OCI-LY3 (cell line): ENCODE measurements around the gene KLHL13.

Source experiments
- H2AFZ ChIP-seq: fragments of 200-600, 300-600 bp; shearing (Covaris generic); 2 replicates; pipeline ENCODE4 v1.6.0; 2014; ENCODE audit warnings: antibody characterized with exemption, low read depth, low read length
- H3K27ac ChIP-seq: fragments of 200-600, 300-600 bp; sonication (generic); 2 replicates; pipeline ENCODE4 v1.5.1; 2014; ENCODE audit warnings: mild to moderate bottlenecking, low read length, moderate library complexity, mixed read lengths
- H3K27me3 ChIP-seq: fragments of 200-600, 300-600 bp; sonication (generic); 2 replicates; pipeline ENCODE4 v1.6.1; 2014; ENCODE audit warnings: low read depth, low read length, mixed read lengths
- H3K36me3 ChIP-seq: fragments of 200-600, 300-600 bp; sonication (generic); replicated peaks from 2 replicates; pipeline ENCODE3; 2014; ENCODE audit warnings: low read depth, low read length, mixed read lengths
- H3K4me1 ChIP-seq: fragments of 300-600, 200-600 bp; sonication (generic); 2 replicates; pipeline ENCODE4 v1.6.1; 2014; ENCODE audit warnings: low read length, mixed read lengths
- H3K4me2 ChIP-seq: fragments of 200-600, 300-600 bp; sonication (generic); 2 replicates; pipeline ENCODE4 v1.6.1; 2014; ENCODE audit warnings: low read length, mixed read lengths
- H3K4me3 ChIP-seq: fragments of 300-600, 200-600 bp; sonication (generic); 2 replicates; pipeline ENCODE4 v1.5.1; 2014; ENCODE audit warnings: antibody characterized with exemption, mild to moderate bottlenecking, low read length, moderate library complexity
- H3K79me2 ChIP-seq: fragments of 300-600, 200-600 bp; shearing (Covaris generic); 2 replicates; pipeline ENCODE4 v1.6.1; 2014; ENCODE audit warnings: mild to moderate bottlenecking, low read length, mixed read lengths
- H3K9ac ChIP-seq: fragments of 300-600, 200-600 bp; shearing (Covaris generic); 2 replicates; pipeline ENCODE4 v1.6.0; 2014; ENCODE audit warnings: mild to moderate bottlenecking, low read length, moderate library complexity
- H3K9me3 ChIP-seq: fragments of 200-600, 300-600 bp; shearing (Covaris generic); 2 replicates; pipeline ENCODE4 v1.6.1; 2014; ENCODE audit warnings: low read length, mixed read lengths; ENCODE audit not compliant: insufficient read depth
- H4K20me1 ChIP-seq: fragments of 200-600, 300-600 bp; sonication (generic); 2 replicates; pipeline ENCODE4 v1.6.1; 2016; ENCODE audit warnings: low read length, mixed read lengths; ENCODE audit not compliant: insufficient read depth
- EZH2phosphoT487 ChIP-seq: fragments of 200-600 bp; shearing (Covaris generic); IDR thresholded peaks from 2 replicates; pipeline ENCODE4 v1.6.1; 2018; ENCODE audit warnings: antibody characterized with exemption, mixed run types, low read depth
- TF ChIP-seq, protein P1 (sequence below): fragments of 200-600, 300-600 bp; sonication (generic); IDR thresholded peaks from 2 replicates; pipeline ENCODE4 v1.5.1; 2014; ENCODE audit warnings: antibody characterized with exemption, low read length, low read depth

Gene KLHL13

GRCh38 chrX:117977526-117977925, 139.1 kb downstream of the KLHL13 start:
- TF ChIP-seq, protein P1, sequence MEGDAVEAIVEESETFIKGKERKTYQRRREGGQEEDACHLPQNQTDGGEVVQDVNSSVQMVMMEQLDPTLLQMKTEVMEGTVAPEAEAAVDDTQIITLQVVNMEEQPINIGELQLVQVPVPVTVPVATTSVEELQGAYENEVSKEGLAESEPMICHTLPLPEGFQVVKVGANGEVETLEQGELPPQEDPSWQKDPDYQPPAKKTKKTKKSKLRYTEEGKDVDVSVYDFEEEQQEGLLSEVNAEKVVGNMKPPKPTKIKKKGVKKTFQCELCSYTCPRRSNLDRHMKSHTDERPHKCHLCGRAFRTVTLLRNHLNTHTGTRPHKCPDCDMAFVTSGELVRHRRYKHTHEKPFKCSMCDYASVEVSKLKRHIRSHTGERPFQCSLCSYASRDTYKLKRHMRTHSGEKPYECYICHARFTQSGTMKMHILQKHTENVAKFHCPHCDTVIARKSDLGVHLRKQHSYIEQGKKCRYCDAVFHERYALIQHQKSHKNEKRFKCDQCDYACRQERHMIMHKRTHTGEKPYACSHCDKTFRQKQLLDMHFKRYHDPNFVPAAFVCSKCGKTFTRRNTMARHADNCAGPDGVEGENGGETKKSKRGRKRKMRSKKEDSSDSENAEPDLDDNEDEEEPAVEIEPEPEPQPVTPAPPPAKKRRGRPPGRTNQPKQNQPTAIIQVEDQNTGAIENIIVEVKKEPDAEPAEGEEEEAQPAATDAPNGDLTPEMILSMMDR = no peak
- no peak for TF ChIP-seq EZH2phosphoT487
- Histone ChIP-seq H3K4me1 (no peaks in the 10 kb centered on the region), H2AFZ (no peak overlapping the region), H3K27ac (no peak overlapping the region), H3K9me3 (no peaks in the 10 kb centered on the region), H3K27me3 (no peaks in the 10 kb centered on the region), H3K4me2 (no peak overlapping the region), H3K4me3 (no peak overlapping the region), H3K9ac (no peak overlapping the region), H3K36me3 (no peaks in the 10 kb centered on the region), H3K79me2 (no peaks in the 10 kb centered on the region), H4K20me1 (no peaks in the 10 kb centered on the region)

DNA sequence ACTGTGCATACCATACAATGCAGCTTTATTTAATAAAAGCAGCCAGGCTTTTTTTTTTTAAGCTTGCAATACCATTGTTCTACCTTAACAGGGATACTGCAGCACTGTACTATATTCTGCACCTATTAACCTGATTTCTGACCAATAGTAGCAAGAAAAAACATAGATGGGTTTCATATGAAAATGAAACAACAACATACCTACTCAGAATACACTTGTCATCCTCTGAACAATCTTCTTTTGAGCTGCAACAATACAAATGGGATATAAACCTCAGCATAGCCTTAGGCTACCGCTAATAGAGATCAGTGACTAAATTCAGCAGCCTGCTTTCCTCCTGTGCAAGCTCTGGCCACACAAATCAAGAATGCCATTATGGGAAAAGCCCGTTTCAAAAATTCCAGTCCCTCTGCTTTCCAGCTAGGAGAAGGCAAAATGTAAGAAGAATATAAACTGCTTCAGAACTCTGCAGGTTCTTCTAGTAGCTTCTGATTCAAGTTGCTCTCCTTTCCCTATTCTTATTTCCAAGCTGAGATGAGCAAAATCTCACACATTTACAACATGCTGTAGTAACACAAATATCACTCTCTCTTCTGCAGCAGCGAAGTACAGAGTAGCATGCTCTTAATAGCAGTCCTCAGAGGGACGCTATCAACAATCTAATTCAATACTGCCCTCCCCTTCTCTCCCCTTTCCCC, 143.4 kb downstream of the KLHL13 start:
- Histone ChIP-seq H3K79me2 (no peaks in the 10 kb centered on the region), H3K27me3 (no peaks in the 10 kb centered on the region), H3K9me3 (no peaks in the 10 kb centered on the region), H3K4me3 (no peak overlapping the region), H2AFZ (no peak overlapping the region), H4K20me1 (no peaks in the 10 kb centered on the region), H3K27ac (no peak overlapping the region), H3K4me1 (no peaks in the 10 kb centered on the region), H3K4me2 (no peak overlapping the region), H3K36me3 (no peaks in the 10 kb centered on the region), H3K9ac (no peak overlapping the region)
- TF ChIP-seq, protein P1 = no peak
- TF ChIP-seq EZH2phosphoT487 = no peak

GRCh38 chrX:117972711-117973109, 143.9 kb downstream of the KLHL13 start:
- Histone ChIP-seq H3K4me3 (no peak overlapping the region), H3K27ac (no peak overlapping the region), H4K20me1 (no peaks in the 10 kb centered on the region), H3K36me3 (no peaks in the 10 kb centered on the region), H3K9me3 (no peaks in the 10 kb centered on the region), H3K27me3 (no peaks in the 10 kb centered on the region), H3K4me1 (no peaks in the 10 kb centered on the region), H3K79me2 (no peaks in the 10 kb centered on the region), H3K9ac (no peak overlapping the region), H2AFZ (no peak overlapping the region), H3K4me2 (no peak overlapping the region)
- TF ChIP-seq, protein P1 = no peak
- TF ChIP-seq EZH2phosphoT487 = no peak

DNA sequence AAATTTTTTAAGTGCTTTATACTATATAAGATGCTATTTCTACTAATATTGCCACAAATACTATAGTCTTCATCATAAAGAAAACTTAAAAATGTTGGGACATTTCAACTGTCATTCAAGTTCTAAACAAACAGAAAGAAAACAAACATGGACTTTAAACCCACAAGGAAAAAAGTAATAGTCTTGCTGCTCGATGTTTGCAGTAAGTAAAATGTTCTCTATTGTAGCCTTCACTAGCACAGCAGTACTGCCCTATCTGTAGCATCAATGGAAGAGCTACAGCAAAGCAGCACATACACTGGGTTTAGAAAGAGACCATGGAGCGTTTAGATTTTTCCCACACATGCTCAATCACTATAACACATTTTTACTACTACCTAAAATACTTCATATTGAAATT, 146.8 kb downstream of the KLHL13 start:
- no peaks in the 10 kb centered on the region for H3K79me2 ChIP-seq

More for the DNA sequence above, 146.8 kb downstream of the KLHL13 start:
- Histone ChIP-seq H3K9me3 (no peaks in the 10 kb centered on the region), H3K27me3 (no peaks in the 10 kb centered on the region), H3K4me3 (no peak overlapping the region), H3K4me1 (no peaks in the 10 kb centered on the region), H3K36me3 (no peaks in the 10 kb centered on the region), H2AFZ (no peak overlapping the region), H3K4me2 (no peak overlapping the region), H3K9ac (no peak overlapping the region), H4K20me1 (no peaks in the 10 kb centered on the region), H3K27ac (no peak overlapping the region)
- TF ChIP-seq, protein P1 = no peak
- no peak for TF ChIP-seq EZH2phosphoT487
